Measurements from ENCODE around the gene NUP107.

- TF ChIP-seq CTCF (IDR thresholded peaks at IDR 0.05) (no peak), EZH2 (IDR thresholded peaks at IDR 0.05; ENCODE audit: borderline replicate concordance, insufficient read depth, low read depth, low read length, poor library complexity, severe bottlenecking) (no peak)
Measured at GRCh38 chr12:68667291-68667690, 19.5 kb upstream of the NUP107 start.
